ENCODE measurements around the gene RELB.

The RELB gene

GRCh38 chr19:45023048-45023447, 21.8 kb downstream of the RELB start:
- no peak for FAIRE-seq

DNA sequence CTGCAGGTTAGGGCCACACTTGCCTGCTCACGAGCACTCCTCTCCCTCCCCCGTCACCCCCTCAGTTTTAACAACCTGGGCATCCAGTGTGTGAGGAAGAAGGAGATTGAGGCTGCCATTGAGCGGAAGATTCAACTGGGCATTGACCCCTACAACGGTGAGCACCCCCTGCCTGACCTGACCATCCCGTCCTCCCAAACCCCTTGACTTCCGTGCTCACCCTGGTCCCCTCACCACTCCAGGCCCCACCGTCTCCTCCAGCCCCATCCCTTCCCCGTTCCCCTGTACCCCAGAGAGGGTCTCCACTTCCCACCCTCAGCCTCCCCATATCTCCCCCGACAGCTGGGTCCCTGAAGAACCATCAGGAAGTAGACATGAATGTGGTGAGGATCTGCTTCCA, 24.0 kb downstream of the RELB start:
- FAIRE-seq: no peak

- no peak for FAIRE-seq
Observed at GRCh38 chr19:45027371-45027770, 26.1 kb downstream of the RELB start.

- no peak for FAIRE-seq
Observed at GRCh38 chr19:45030825-45031224, 29.6 kb downstream of the RELB start.

GRCh38 chr19:45032421-45032820, 31.2 kb downstream of the RELB start:
- FAIRE-seq: no peak

DNA sequence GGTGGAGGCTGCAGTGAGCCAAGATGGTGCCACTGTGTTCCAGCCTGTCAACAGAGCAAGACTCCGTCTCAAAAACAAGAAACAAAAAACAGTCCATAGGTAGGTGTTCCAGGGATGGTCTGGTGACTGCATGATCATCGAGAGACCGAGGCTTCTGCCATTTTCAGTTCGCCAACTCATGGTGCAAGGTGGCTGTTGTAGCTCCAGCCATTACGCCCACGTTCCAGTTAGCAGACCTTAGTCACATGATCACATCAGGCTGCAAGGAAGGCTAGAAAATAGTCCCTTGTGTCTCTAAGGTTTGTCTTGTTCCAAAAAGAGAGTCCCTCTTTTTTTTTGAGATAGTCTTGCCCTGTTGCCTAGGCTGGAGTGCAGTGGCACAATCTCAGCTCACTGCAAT, 34.5 kb downstream of the RELB start:
- no peak for FAIRE-seq

DNA sequence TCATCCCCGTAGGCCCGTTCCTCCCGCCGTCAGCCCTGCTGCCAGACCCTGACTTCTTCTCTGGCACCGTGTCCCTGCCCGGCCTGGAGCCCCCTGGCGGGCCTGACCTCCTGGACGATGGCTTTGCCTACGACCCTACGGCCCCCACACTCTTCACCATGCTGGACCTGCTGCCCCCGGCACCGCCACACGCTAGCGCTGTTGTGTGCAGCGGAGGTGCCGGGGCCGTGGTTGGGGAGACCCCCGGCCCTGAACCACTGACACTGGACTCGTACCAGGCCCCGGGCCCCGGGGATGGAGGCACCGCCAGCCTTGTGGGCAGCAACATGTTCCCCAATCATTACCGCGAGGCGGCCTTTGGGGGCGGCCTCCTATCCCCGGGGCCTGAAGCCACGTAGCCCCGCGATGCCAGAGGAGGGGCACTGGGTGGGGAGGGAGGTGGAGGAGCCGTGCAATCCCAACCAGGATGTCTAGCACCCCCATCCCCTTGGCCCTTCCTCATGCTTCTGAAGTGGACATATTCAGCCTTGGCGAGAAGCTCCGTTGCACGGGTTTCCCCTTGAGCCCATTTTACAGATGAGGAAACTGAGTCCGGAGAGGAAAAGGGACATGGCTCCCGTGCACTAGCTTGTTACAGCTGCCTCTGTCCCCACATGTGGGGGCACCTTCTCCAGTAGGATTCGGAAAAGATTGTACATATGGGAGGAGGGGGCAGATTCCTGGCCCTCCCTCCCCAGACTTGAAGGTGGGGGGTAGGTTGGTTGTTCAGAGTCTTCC, 36.3 kb downstream of the RELB start:
- FAIRE-seq: no peak

DNA sequence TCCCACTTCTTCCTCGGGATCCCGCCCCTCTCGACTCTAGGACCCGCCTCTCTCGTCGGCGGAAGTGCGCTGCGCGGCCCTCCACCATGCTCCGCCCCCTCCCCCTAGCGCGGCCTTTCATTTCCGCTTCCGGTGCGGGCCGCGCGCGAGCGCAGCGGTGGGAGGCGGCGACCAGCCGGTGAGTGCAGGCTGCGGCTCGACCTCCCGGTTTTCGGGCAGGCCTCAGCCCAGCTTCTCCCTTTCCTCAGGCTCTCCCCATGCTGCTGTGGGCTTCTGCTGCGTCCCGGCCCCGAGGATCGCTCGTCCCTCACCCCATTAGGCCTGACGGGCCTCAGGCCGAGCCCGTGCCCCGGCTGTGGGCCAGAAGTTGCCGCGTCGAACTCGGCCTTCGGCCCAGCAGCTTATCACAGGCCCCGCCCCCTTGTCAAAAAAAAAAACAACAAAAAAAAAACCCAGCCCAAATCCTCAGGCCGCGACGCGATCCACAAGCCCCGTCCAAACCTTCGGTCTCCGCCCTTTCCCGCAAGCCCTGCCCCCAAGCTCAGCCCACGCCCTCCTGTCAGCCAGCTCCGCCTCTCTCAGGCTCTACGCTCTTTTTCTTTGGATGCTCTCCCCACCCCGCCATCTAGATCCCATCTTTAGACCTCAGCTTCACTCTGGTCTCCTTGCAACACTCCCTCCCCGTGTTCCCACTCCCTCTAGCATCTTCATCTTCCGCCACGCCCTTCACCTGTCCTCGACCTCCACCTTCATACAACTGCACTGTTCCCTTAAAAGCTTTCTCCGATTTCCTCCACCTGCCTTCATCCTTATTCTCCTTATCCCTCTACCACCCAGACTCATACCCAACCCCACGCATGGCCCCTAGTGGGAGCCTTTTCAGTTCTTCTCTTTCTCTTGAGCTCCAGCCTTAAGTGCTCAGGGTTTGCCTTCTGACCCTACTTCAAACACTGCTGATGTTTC, 37.9 kb downstream of the RELB start, which contains the start of gene CLASRP:
Gene CLASRP (plus strand): TSS at position 115 of the 963 bp plus-strand sequence. CDS start 1,168 bp downstream, outside the sequence.
- FAIRE-seq: peak; percentile 88

GRCh38 chr19:45040059-45040771, 39.0 kb downstream of the RELB start:
- no peak for FAIRE-seq

DNA sequence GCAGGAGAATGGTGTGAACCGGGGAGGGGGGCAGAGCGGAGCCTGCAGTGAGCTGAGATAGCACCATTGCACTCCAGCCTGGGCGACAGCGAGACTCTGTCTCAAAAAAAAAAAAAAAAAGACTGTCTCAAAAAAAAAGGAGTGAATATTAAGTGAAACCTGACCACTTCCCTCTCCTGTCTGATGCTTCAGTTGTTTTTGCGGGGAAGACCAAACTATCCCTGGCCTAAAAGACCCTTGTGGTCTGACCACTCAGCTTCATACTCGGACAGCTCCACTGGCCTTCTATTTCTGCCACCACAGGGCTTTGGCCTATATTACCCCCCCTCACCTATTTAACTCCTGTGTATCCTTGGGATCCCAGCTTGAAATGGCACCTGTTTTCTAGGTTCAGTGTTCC, 39.9 kb downstream of the RELB start:
- no peak for FAIRE-seq

GRCh38 chr19:45045671-45046353, 44.5 kb downstream of the RELB start:
- no peak for FAIRE-seq

- no peak for FAIRE-seq
Observed at GRCh38 chr19:45046355-45046754, 45.1 kb downstream of the RELB start.

- no peak for FAIRE-seq
Observed at GRCh38 chr19:45047188-45047797, 46.0 kb downstream of the RELB start.

- FAIRE-seq: no peak
Observed at GRCh38 chr19:45049073-45049736, 47.9 kb downstream of the RELB start.

DNA sequence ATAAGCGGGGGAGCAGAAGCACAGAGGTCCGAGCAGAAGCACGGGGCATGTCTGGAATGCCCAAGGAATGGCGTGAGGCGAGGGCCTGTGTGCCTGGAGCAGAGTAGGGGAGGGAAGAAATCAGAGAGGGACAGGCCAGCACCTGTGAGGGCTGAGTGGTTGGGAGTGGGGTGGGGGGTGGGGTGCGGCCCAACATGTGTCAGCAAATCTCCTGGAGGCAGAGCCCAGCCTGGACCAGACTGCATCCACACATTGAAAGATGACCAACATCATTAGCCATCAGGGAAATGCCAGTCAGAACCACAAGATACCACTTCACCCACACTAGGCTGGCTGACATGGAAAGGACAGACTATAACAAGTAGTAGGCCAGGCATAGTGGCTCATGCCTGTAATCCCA, 48.8 kb downstream of the RELB start:
- no peak for FAIRE-seq

GRCh38 chr19:45051929-45052579, 50.8 kb downstream of the RELB start:
- no peak for FAIRE-seq

GRCh38 chr19:45056831-45057230, 55.6 kb downstream of the RELB start:
- no peak for FAIRE-seq

GRCh38 chr19:45057444-45057843, 56.2 kb downstream of the RELB start:
- no peak for FAIRE-seq

DNA sequence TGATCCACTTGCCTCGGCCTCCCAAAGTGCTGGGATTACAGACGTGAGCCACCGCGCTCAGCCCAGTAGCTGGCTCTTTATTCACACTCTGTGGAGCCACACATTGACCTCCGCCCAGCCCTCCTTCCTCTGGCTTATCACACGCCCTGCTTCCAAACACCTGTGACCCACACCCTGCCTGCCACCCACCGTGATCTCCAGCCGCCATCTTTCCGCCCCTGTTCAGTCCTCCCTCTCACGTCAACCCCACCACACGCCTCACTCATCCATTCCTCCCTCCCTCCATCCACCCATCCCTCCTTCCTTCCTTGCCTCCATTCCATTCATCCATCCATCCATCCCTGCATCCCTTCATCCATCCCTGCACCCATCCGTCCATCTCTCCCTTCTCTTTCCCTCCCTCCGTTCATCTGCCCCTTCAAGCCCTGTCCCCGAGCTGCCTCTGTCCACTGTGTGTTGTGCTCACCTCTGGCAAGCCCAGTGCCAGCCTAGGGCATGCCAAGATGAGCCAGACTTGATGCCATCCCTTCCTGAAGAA, 57.4 kb downstream of the RELB start:
- FAIRE-seq: no peak

DNA sequence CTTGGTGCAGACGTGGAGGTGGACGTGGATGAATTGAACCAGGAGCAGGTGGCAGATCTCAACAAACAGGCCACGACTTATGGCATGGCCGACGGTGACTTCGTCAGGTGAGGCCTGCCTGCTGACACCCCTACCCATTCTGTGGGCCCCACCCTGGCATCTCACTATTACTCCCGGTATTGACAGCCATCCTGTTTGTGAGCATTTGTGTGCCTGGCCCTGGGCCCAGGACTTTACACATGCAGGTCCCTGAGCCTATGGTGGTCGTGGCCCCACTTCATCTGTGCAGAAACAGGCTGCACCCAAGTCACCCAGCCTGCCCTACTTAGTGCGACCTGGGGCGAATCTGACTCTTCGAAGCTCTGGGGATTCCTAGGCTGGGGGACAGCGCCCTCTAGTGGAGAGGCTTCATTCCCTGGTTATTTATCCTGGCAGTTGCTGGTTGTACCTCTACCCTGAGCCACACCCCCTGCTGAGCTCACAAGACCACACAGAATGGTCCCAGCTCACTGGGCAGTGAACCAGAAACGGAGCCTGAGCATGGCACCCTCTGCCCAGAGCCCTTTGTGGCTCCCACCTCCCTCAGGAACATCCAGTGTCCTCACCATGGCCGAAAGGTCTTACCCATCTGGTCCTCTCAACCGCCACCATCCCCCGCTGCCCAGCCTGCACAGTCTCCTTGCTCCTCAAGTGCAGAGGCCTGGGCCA, 58.1 kb downstream of the RELB start:
- FAIRE-seq: no peak

Data from endometrium (tissue), 2 donors.